NCI-H748 treated with DMSO at 0.1 percent for 48 hours (cell line): ENCODE measurements around the gene FAM53A.

Source experiments
- DNase-seq: peaks from one replicate; lab custom pipeline; 2025; lab: John Stamatoyannopoulos, UW

The FAM53A gene

GRCh38 chr4:1639299-1639868 is 44.7 kb downstream of the FAM53A start:
- no peak for DNase-seq

GRCh38 chr4:1638873-1639272 is 45.2 kb downstream of the FAM53A start:
- DNase-seq, result no peak

DNA sequence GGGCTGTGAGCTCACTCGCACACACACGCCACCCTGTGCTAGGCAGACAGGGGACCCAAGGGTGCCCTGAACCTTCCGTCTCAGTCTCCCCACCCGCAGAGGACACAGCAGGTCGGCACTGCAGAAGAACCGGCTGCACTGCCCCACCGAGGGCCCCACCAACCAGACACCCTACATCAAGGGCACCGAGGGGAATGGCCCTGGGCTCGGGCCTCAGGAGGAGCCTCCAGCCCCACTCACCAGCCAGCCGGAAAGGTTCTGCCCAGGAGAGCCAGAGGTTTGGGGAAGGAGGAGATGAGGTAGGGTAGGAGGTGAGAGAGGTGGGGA is 45.9 kb downstream of the FAM53A start:
- DNase-seq, result no peak

DNA sequence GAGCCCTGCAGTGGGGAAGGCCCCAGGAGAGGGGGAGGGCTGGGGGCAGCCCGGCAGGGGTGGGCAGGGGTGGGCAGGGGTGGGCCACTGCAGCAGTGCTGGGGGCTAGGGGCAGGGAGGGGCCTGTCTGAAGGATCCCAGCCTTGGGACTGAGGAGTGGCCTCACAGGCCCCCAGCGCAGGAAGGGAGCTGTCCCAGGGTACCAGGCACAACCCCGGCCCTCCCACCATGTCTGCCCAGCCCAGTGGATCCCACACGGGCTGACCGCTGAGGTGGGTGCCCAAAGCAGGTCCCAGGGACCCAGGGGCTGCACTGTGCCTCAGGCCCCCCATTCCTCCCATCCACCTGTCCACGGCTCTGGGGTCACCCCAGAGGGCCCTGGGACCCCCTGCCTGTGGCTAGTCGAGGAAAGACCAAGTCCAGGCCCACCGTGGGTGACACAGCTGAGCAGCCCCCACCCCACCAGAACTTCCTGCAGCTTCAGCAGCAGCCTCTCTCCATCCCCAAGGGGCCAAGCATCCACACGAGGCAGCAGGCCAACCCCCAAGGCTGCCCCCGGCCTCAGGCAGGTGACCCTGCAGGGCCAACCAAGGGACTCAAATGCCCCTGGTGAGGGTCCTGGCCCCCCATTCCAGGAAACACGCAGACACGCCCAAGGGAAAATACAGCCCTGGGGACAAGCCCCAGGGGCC is 46.4 kb downstream of the FAM53A start:
- no peak for DNase-seq

GRCh38 chr4:1636490-1637211 is 47.5 kb downstream of the FAM53A start:
- DNase-seq, result no peak

DNA sequence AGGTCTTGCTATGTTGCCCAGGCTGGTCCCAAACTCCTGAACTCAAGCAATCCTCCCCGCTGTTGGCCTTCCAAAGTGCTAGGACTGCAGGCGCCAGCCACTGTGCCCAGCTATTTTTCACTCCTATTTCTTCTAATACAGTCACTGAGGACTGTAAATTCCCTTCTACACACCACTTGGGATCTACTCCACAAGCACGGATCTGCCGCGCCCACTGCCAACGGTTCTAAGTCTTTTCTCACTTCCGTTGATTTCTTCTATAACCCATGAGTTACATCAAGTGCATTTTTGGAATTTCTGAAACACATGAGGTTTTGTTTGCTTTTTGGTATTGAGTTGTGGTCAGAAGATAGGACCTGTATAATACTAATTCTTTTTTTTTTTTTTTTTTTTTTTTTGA is 48.6 kb downstream of the FAM53A start:
- no peak for DNase-seq

DNA sequence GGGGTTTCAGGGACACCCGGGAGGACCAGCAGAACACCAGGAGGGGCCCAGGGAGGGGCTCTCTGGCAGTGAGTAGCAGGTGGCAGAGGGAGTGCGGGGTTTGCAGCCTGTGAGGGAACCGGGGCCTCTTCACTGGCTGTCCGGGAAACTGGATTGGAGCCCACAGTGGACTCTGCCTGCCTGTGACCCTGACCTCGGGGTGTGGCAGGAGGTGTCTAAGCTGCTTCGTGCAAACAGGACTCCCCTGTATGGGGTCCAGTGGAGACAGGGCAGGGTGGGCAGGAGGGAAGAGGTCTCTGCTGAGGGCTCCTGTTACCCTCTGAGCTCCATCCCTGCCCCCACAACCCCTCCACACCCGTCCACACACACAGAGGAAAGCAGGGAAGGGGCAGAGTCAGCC is 50.1 kb downstream of the FAM53A start:
- no peak for DNase-seq

DNA sequence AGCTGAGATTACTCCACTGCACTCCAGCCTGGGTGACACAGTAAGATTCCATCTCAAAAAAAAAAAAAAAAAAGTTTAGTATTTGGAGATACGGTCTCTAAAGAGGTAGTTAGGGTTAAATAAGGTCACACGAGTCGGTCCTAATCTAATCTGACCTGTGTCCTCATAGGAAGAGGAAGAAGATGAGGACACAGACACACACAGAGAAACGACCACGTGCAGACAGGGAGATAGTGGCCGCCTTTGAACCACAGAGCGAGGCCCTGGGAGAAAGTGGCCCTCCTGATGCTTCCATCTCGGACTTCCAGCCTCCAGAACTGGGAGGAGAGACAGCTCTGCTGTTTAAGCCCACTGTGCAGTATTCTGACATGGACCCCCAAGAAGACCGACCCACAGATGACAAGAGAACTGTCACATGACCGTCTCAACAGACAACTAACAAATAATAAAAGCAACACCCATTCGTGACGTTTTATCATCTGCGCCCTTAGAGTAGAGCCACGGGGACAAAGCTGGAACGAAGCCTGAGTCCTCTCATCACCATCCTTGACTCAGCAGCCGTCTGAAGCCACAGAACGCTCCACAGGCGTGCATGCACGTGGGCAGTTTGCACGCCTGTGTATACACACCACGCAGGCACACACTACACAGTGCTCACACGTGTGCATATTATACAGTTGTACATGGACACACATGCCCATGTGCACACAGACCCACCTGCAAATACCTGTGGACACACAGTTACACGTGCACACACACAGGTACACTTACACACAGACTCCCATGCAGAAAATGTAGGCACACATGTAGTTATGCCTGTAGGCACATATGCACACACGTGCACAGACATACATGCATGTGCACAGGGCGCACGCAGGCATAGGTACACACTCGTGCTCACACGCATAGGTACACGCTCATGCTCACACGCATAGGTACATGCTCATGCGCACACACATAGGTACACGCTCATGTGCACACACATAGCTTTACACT is 51.7 kb downstream of the FAM53A start:
- no peak for DNase-seq

DNA sequence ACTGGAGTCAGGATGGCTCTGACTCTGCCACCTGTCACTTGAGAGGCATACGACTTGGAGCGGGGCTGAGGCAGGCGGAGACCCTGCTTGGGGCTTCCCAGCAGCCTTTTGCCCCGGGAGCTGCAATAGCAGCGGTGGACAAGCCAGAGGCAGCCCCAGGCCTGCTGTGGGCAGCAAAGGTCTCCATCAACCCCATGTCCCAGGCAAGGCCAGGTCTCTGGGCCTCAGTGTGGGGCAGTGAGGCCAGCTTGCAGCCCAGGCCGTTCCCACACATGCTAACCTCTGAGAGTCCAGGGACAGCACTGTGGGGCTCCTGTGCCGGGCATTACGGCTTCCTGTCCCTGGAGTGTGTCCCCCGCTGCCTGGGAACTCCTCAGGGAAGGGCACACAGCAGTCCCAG is 53.0 kb downstream of the FAM53A start:
- DNase-seq, result no peak

DNA sequence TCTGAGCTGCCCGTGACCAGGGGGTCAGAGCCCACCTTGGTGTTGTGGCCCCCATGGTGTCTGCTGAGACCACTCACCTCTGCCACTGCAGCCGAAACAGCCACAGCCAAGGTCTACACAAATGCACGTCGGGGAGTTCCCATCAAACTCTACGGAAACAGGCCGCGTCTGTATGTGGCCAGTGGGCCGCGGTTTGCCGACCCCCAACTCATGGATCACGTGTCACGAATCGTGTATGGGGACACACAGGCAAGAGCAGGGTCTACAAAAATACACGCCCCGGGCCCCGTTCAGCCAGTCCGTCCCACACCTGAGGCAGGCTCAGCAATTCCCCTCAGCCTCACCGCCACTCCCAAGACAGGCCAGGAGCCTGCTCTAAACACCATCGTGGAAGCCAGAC is 53.8 kb downstream of the FAM53A start:
- DNase-seq, result no peak

DNA sequence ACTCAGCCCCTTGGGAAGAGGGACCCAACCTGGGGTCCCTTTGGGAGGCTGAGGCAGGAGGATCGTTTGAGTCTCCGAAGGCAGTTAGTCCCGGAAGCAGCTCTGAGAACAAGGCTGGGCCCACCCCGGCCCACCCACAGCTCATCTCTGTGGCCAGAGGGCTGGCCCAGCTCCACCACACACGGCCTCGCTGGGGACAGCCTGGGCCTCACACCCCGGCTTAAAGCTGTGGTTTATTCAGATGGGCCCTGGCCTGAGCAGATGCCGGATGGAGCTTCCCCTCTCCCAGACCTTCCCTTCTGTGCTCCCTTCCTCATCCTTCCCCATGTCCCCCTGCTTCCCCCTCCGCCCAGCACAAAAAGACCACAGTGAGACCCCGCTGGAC is 54.4 kb downstream of the FAM53A start:
- DNase-seq, result no peak

DNA sequence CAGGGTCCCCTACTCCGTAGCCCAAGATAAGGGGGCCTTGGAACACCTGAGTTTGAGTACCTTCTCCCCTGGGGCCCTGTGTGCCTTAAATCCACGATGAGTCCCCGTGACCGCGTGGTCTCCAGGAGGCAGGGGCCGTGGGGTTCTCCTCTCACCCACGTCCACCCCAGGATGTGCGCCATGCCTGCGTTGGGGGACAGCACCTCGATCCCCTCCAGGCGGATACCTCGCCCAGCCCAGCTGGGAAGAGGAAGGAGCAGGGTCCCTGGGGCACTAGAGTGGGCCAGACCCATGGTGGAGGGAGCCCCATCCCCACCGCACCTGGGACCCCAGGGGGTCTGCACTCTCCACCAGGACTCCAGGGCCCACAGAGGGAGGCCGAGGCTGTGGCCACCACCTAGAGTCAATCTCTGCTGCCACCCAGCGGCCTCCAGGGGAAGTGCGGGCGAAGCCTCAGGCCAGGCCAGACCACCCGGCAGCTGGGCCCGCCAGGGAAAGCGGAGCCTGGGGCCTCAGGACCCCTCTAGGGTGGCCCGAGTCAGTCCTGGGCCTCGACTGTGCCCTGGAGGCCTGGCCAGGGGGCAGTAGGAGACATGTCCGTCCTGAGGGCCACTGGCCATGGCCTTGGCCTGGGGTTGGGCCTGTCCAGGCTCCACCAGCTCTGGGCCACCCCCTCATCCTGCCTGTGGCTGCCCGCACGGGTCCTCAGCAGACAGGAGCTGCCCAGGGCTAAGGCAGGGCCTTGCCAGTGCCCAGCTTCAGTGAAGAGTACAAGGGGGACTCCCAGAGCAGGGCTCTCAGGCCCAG is 55.0 kb downstream of the FAM53A start:
- no peak for DNase-seq

DNA sequence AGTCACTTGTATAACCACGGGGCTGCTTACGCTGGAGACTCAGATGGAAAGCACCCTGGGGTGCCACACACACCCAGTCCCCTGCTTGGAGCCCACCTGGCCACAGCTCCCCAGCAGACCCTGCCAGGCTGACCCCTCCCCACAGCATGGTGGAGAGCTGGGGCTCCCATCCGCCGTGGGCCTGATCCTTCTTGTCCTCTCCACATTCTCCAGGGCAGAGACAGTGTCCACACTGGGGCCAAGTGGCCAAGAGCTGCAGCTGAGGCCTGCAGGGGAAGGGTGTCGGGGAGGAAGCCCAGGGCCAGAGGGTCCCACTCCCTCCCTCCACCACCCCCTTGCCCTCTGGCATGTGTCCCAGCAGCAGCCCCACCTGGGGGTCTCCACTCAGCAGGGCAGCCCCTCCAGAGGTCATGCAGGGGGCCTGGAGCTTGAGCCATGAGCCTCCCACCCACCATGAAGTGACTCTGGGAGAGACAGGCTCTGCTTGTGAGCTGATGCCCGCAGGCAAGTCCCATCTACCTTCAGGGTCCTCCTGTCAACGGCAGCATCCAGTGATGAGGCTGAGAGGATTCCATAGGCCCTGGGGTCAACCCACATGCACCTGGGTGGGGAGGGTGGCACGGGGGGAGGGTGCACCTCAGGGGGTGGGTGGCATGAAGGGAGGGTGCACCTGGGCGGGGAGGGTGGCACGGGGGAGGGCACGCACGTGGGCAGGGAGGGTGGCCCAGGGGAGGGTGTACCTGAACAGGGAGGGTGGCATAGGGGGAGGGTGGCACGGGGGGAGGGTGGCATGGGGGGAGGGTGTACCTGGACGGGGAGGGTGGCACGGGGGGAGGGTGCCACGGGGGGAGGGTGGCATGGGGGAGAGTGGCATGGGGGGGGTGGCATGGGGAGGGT is 56.4 kb downstream of the FAM53A start:
- DNase-seq, result no peak

DNA sequence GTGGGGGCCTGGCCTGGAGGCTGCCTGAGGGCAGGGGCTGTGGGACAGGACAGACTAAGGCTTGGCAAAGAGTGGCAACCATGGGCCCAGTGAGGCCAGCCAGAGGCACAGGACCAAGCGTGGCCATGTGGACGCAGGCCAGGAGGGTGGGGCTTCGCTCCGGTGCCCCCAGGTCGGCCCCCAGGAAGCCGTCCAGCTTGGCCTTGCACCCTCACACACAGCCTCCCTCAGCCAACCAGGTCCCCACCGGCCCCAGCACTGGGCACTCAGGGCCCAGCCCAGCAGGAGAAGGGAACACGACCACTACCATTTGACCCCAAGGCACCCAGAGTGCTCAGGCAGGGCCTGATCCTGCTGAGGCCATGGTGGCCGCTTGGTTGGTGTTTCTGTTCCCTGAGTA is 57.2 kb downstream of the FAM53A start:
- DNase-seq, result no peak

DNA sequence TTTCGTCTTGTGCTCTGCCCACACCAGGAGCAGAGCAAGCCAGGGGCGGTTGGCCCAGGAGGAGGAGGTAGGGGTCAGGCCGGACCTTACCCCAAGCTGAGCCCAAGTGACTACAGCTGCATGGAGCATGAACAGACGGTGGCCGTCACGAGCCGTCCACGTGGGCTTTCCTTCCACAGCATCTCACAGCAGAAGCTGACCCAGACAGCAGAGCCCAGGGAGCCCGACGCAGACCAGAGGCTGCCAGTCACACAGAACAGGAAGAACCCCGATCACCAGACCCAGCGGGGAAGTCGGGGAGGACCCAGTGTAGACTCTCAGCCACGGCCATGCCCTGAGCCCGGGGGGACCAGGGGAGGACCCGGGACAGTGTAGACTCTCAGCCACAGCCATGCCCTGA is 58.0 kb downstream of the FAM53A start:
- DNase-seq, result no peak

- no peak for DNase-seq
These were observed 58.4 kb downstream of the FAM53A start for GRCh38 chr4:1625600-1626138.

- DNase-seq, result no peak
These were observed 59.6 kb downstream of the FAM53A start for GRCh38 chr4:1624519-1624910.

- DNase-seq, result no peak
These were observed 60.1 kb downstream of the FAM53A start for GRCh38 chr4:1623821-1624518.

DNA sequence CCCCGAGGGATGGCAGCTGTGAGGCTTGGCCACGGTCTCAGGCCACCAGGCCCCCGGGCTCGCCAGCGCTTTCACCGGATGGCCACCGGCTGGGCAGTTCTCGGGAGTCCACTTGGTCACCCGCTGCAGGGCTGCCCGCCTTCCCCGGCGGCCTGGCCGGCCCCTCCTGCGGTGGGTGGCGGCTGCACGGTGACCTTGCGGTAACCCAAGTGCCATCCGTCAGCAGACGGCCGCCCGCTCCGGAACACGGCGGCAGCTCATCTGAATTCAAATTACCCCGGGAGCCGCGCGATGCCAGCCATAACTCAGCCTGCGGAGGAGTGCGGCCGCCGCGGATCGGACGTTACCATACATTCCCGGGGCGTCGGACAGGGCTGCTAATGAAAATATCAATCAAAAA is 60.7 kb downstream of the FAM53A start:
- no peak for DNase-seq

- no peak for DNase-seq
These were observed 61.2 kb downstream of the FAM53A start for GRCh38 chr4:1622956-1623355.
